Skeletal muscle tissue (tissue), 4 donors: Measurements from ENCODE around the gene SEMA6A. TPM values are rescaled to one million over a fixed set of nuclear protein-coding genes. Genes with fewer than 3 reads are reported as not detected.
"Not testable (repeated sequence)": the region's sequence is repeated elsewhere in the genome, so short reads cannot be mapped to it uniquely, and the experiment has no call there.

Source experiments
- H3K27ac ChIP-seq: one replicate; pipeline ENCODE4 v1.7.0; 2013; ENCODE audit warnings: mild to moderate bottlenecking, low read depth, low read length, inconsistent platforms
- H3K27me3 ChIP-seq, 3 donors: one replicate each; pipeline ENCODE4 v1.7.0; 2013; ENCODE audit warnings: low read length in 3 of 3; ENCODE audit not compliant: control insufficient read depth in 3 of 3, insufficient read depth in 3 of 3
- H3K36me3 ChIP-seq, 3 donors: one replicate each; pipeline ENCODE4 v1.7.0; 2013; ENCODE audit warnings: low read length in 3 of 3; ENCODE audit not compliant: control insufficient read depth in 3 of 3, insufficient read depth in 3 of 3
- H3K4me1 ChIP-seq, 3 donors: one replicate each; pipeline ENCODE4 v1.7.0; 2013; ENCODE audit warnings: low read length in 3 of 3, mild to moderate bottlenecking in 3 of 3; ENCODE audit not compliant: control insufficient read depth in 3 of 3, insufficient read depth in 3 of 3
- H3K4me3 ChIP-seq, 3 donors: one replicate each; pipeline ENCODE4 v1.7.0; 2013; ENCODE audit warnings: low read length in 3 of 3
- H3K9ac ChIP-seq, 3 donors: one replicate each; pipeline ENCODE4 v1.7.0; 2013; ENCODE audit warnings: low read length in 3 of 3, mild to moderate bottlenecking in 3 of 3, moderate library complexity in 2 of 3, low read depth in 1 of 3
- H3K9me3 ChIP-seq, 3 donors: one replicate each; pipeline ENCODE4 v1.7.0; 2013; ENCODE audit warnings: low read length in 3 of 3; ENCODE audit not compliant: control insufficient read depth in 3 of 3
- total RNA-seq: library from RNA; depleted of rRNA; stranded (reverse); fragments of >200 nt; gene quantifications from one replicate; pipeline ENCODE4 v1.2.3, GENCODE V29; 2014
- donor health status: Osteomylitis.

Gene SEMA6A
- total RNA-seq, 1 donor from 2014 or later = 43.8 TPM

DNA sequence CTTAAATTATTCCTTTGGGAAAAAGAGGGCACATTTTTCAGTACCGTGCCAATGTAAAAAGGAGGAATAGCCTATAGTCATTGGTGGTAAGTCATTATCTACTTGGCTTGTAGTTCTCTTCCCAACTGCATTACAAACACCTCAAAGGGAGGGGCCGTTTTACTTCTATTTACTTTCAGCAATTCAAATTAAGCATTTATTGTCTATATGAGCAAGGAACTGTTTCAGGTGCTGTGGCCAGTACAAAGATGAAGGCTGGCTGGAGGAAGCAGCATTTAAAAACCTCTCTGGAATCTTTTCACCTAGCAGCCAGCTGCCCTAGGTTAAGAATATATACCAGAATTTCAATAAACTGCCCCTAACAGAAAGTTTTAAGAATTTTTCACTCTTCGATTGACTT, 48.9 kb downstream of the SEMA6A start:
- Histone ChIP-seq H3K9me3 (no peaks in the 10 kb centered on the region), H3K4me3 (no peak overlapping the region), H3K4me1 (peaks cover 0 to 18% (median 6%) of the 10 kb centered on the region in 3 donors), H3K9ac (no peak overlapping the region), H3K36me3 (no peaks in the 10 kb centered on the region), H3K27ac (no peak overlapping the region), H3K27me3 (no peaks in the 10 kb centered on the region)

DNA sequence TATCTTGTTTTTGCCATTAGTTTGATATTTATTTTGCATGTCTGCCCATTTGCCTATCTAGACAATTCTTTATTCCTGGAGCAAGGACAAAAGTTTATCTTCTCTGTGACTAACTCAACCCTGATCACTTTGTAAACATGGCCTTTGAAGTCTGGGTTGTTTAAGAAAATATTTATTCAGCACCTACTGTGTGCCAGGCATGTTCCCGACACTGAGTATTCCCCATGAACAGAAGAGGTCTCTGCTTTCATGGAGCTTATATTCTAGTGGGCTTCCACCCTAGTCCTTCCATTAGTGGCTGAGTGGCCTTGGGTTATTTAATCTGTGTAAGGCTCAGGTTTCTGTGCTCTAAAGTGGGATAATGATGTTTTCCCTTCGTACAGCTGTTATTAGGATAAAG, 49.7 kb downstream of the SEMA6A start:
- Histone ChIP-seq H3K27me3 (no peaks in the 10 kb centered on the region), H3K27ac (no peak overlapping the region), H3K36me3 (no peaks in the 10 kb centered on the region), H3K9ac (no peak overlapping the region), H3K4me1 (peaks cover 0 to 18% (median 6%) of the 10 kb centered on the region in 3 donors), H3K4me3 (no peak overlapping the region), H3K9me3 (no peaks in the 10 kb centered on the region)

DNA sequence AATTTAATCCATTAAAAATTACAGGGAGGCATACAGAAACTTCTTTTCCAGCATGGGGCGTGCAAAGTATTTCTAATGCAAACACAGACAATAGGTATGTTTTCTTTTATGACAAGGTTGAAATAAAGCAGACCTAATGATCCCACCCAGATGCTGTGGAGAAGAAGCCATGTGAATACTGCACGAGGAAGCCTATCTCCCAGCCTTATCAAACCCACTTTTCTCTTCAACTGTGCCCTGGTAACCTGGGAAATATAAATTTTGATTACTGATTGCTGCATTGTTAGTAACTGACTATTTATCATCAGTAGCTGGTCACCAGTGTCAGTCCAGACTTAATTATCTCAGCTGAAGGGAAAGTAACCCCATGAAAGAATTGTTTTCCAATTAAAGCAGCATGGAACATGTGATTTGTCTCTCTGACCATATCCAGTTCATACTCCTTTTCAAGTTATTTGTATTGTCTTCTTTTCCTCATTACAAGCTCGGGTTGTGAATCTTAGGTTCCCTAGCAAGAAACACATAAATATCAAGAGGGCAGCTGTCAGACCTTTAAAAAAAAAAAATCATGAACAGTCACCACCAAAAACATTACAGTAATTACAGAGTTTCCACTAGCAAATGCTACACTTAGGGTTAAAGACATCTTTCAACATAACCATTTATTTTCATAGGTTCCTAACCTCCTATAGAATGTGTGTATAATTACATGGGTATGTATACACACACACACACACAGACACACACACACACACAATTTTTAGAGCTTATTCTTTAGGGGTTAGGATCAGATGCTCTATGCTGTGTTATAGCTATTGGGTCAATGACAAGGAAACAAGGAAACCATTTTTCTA, 50.3 kb downstream of the SEMA6A start:
- no peak overlapping the region for H3K27ac ChIP-seq
- peaks cover 0 to 18% (median 6%) of the 10 kb centered on the region in 3 donors for H3K4me1 ChIP-seq
- H3K9me3 ChIP-seq = no peaks in the 10 kb centered on the region

DNA sequence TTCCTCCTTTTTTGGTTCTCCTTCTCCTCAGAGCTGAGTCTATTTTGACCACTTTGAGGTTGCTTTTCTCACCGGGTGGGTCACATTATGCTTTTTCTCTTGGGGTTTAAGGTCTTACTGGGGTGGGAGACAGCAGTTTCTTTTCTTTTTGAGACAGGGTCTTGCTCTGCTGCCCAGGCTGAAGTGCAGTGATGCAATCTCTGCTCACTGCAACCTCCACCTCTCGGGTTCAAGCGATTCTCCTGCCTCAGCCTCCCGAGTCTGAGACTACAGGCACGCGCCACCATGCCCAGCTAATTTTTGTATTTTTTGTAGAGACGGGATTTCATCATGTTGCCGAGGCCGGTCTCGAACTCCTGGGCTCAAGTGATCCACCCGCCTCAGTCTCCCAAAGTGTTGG, 51.4 kb downstream of the SEMA6A start:
- H3K9ac ChIP-seq, H3K36me3 ChIP-seq, H3K4me3 ChIP-seq, H3K9me3 ChIP-seq, H3K27ac ChIP-seq, H3K4me1 ChIP-seq, H3K27me3 ChIP-seq: not testable (repeated sequence)

More for the DNA sequence above, 50.3 kb downstream of the SEMA6A start:
- no peak overlapping the region for H3K4me3 ChIP-seq
- no peaks in the 10 kb centered on the region for H3K36me3 ChIP-seq
- no peaks in the 10 kb centered on the region for H3K27me3 ChIP-seq
- no peak overlapping the region for H3K9ac ChIP-seq

DNA sequence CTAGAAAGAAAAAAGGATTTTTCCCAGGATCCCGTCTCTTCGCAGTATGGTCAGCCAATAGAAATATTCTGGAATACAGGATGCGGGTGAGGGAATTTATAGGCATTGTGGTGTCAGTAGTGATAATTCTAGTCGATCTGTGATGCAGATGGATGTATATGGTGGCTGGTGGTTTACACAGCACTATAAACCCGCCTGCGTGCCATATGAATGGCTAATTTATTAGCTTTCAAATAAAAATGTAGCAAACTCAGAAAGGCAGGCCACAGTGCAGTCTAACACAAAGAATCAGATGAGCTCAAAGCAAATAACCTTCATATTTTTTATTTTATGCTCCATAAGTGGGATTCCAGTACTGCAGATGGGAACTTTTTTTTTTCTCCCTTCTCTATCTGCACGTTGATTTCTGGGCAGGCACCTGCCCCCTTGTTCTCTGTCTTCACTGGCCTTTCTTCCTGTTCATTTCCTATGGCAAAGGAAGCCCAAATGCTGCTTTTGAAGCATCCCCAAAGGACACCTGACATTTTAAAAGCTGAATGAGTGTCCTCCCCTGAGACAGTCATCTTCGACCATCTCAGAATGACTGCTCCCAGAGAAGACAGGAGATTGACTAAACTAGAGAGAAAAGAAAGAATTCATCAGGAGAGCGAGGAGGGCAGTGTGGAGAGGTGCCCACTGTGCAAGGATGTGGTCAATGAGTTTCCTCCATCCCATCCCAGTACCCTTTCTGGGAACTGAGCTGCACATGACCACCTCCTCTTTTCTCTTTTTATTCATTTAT, 52.1 kb downstream of the SEMA6A start:
- Histone ChIP-seq H3K27ac (no peak overlapping the region), H3K4me1 (peaks cover 0 to 8% (median 0%) of the 10 kb centered on the region in 3 donors), H3K27me3 (no peaks in the 10 kb centered on the region), H3K36me3 (no peaks in the 10 kb centered on the region), H3K9me3 (no peaks in the 10 kb centered on the region), H3K9ac (no peak overlapping the region), H3K4me3 (no peak overlapping the region)

DNA sequence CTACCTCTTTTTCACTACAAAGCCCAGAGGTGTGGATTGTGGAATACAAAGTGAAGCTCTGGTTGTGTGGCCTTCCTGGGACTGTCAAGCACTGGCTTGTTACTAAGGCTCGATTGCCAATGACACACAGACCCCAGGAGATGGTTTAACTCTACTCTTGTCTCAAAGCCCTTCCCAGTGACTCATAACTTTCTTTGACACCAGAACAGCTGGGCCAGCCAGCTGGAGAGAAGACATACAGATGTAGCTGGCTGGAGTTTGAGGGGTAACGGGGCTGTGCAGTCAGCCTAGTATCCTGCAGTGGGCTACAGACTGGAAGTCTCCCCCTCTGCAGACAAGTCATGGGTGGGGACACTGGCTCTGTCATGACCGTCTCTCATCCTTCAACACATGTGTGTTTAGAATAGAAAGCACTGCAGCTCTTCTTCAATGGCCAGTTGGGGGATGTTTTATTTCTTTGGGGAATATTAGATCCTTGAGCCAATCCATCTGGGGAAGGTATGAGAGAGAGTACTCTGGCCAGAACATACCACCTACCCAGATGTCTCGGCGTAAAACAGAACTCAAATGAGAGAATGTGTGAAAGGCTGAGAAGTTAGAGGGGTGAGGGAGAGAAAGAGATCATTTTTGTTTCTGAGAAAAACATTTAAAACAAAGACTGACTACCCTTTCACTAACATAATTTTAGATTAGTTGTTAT, 53.3 kb downstream of the SEMA6A start:
- Histone ChIP-seq H3K9ac (no peak overlapping the region), H3K4me3 (no peak overlapping the region), H3K4me1 (peaks cover 0 to 8% (median 0%) of the 10 kb centered on the region in 3 donors), H3K36me3 (no peaks in the 10 kb centered on the region), H3K27ac (no peak overlapping the region), H3K9me3 (no peaks in the 10 kb centered on the region), H3K27me3 (no peaks in the 10 kb centered on the region)

DNA sequence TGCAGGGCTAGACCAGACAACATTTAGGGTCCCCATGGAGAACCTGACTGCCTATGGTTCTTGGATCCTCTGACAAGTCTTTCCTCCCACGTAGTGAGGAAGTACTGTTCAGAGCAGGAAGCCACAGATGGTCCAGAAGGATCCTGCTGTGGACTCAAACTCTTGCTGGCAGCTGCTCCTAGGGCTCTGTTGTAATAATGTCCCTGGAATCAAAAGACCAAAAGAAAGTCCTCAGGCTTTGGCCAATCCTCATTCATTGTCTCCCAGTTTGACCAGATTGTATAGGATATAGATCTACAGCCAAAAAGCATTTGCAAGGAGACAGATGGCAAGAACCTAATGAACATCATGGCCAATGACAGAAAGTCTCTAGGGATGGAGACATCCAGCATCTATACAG, 53.9 kb downstream of the SEMA6A start:
- Histone ChIP-seq H3K4me1 (peaks cover 0 to 8% (median 2%) of the 10 kb centered on the region in 3 donors), H3K4me3 (no peak overlapping the region), H3K27ac (no peak overlapping the region), H3K9ac (no peak overlapping the region), H3K36me3 (no peaks in the 10 kb centered on the region), H3K9me3 (no peaks in the 10 kb centered on the region), H3K27me3 (no peaks in the 10 kb centered on the region)

DNA sequence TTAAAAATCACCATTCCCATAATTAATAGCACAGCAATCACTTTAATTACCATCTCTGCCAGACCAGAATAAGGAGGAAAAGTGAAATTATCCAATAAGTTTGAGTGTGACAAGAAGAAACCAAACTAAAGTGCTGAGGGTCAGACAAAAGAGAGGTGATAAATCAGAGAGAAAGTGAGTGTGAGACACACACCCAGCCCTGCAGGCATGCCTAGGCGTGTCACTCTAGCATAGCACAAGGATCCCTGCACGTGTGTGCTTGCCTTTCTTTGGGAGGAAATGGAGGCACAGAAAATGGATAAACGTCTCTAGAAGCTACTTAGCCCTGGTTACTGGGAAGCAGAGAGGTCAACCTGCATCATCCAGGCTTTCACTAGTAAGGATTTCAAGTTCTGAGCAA, 56.2 kb downstream of the SEMA6A start:
- no peaks in the 10 kb centered on the region for H3K27me3 ChIP-seq
- no peak overlapping the region for H3K9ac ChIP-seq
- no peak overlapping the region for H3K27ac ChIP-seq
- H3K4me1 ChIP-seq = peaks cover 0 to 3% (median 2%) of the 10 kb centered on the region in 3 donors
- no peak overlapping the region for H3K4me3 ChIP-seq
- H3K9me3 ChIP-seq = no peaks in the 10 kb centered on the region
- H3K36me3 ChIP-seq = no peaks in the 10 kb centered on the region

DNA sequence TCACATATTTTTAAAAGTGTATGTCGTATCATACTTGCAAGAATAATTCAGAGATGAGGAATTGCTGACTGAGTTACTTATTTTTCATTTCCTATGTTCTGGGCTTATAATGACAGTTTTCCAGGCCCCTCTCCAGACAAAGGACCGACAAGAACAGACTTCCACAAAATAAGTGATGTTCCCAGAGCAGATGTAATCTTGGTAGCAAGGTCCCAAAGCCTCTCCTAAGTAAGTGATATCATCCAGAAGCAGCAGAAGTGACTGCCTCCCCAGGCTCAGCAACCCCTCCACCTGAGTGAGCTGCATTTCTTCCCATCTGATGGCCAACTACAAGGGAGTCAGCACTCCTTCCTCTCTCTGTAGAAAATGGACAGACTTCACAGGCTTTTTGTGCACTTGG, 57.1 kb downstream of the SEMA6A start:
- Histone ChIP-seq H3K27ac (no peak overlapping the region), H3K4me3 (no peak overlapping the region), H3K9me3 (no peaks in the 10 kb centered on the region), H3K4me1 (peaks cover 0 to 3% (median 2%) of the 10 kb centered on the region in 3 donors), H3K36me3 (no peaks in the 10 kb centered on the region), H3K9ac (no peak overlapping the region), H3K27me3 (no peaks in the 10 kb centered on the region)
